Activated T-helper 1 cell treated with anti-CD3 and anti-CD28 coated beads, Interleukin-2, amount 50 U/mL, for 16 hours (primary cell): Measurements from ENCODE around the gene TGM6.

Experiments used
- DNase-seq, 2 donors: peaks; one replicate each; pipeline ENCODE4 v3.0.0-alpha.2; 2020; ENCODE audit warnings: low read depth in 1 of 2, low spot score in 1 of 2

The TGM6 gene

DNA sequence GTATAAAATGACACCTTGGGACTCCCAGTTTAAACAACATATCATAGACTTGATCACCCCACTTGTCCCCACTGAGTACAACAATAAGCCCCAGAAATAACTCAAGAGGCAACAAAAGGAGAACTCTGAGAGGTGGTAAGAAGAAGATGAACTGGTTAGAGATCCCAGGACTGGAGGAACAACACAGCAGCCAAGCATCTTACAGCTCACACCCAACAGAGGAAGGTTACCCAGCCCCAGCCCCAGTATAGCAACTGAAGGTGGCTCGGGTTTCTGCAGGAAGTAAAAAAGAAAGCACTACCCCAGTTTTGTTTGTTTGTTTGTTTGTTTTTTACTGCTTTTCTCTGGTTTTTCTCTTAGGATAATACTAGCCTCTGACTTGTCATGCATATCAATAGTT is 17.1 kb upstream of the TGM6 start:
- DNase-seq: no peak

DNA sequence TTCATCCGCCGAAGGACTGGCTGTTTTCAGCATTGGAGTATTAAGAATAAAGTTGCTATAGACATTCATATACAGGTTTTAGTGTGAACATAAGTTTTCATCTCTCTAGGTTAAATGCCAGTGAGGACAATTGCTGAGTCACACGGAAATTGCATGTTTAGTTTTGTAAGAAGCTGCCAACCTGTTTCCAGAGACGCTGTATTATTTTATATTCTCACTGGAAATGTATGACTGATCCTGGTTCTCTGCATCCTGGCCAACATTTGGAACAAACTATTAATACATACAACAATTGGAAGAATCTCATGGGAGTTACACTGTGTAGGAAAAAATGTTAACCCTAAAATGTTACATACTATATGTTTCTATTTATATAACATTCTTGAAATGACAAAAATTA is 16.7 kb upstream of the TGM6 start:
- DNase-seq: no peak

DNA sequence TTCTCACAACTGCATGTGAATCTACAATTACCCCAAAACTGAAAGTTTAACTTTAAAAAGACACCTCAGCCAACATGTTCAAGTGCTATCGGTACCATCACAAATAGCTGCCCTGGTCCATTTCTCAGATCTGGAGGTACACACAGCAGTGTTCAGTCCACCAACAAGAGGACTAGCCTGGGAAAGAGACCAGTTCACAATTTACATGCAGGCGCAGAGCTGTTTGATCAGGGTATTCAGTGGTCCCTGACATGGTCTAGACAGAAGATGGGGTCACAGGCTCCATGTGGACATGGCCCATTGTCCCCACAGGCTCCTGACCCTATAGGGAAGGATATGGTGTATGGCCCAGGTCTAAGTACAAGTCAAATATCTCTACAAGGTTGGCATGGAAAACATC is 15.6 kb upstream of the TGM6 start:
- no peak for DNase-seq

DNA sequence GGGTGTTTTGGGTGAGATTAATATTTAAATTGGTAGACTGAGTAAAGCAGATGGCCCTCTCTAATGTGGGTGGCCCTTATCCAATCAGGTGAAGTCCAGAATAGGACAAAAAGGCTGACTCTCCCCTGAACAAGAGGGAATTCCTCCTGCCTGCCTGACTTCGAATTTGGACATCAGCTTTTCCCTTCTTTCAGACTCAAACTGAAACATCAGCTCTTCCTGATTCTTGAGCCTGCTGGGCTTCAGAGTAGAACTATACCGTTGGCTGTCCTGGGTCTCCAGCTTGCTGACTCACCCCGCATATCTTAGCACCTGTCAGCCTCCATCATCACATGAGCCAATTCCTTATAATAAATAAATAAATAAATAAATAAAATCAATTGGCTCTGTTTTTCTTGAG is 15.0 kb upstream of the TGM6 start:
- DNase-seq: no peak

DNA sequence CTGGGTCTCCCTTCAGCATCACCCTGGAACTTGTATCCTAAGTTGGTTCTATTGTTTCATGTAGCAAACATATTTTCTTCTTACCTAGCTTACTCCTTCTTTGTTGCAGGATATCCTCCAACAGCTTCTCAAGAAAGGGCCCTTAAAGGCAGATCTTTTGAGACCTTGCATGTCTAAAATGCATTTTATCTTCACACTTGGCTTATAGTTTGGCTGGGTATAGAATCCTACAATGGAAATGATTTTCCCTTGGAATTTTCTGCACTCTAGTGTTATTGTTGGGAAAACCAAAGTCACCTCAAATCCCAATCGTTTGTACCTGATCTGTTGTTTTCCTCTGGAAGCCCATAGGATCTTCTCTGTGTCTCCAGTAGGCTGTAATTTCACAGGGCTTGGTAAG is 12.1 kb upstream of the TGM6 start:
- no peak for DNase-seq

DNA sequence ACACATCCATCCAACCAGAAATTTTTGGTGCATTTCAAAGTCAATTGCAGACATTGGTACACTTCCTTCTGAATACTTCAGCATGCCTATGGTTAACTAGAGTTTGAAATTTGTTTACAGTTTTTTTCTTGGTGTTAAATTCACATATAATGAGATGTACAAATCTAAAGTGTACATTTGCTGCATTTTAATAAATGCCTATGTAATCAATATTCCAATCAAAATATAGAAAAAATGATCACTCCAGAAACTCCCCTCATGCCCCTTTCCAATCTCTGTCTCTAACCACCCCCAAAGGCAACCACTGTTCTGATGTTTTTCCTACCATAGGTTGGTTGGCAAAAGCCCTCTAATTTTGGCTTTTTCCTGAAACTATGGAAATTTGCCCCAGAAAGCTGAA is 7.6 kb upstream of the TGM6 start:
- no peak for DNase-seq

DNA sequence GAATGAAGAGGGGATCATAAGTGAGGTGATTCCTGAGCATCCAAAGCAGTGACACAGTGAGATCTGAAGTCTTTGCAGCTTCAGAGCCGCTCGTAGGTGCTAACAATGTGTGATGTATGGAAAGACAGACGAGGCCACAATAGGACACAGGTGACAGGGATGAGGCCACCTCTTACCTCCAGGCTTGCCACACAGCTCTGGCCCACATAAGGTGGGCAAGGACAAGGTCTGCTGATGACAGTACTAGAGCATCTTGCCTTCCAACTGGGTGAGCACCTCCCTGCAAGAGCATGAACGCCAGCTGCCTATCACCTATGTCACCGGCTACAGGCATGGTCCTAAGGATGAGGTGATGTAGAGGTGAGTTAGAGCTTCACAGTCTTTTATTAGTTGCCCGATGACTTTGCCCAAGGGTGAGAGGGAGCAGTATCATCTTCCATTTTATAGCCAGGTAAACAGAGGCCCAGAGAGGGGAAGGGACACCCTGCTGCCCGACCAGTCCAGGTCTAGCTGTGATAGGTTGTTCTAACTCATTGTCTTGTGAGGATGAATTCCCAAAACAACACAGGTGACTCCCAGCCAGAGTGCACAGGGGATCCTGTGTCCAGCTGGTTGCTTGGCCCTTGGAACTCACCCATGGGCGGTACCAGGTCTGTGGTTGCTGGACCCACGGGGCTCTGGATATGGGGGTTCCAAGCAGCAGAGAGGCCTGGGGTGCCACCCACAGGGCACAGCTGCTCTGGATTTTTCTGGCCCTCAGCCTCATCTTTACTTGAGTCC is 6.2 kb upstream of the TGM6 start:
- DNase-seq: no peak

DNA sequence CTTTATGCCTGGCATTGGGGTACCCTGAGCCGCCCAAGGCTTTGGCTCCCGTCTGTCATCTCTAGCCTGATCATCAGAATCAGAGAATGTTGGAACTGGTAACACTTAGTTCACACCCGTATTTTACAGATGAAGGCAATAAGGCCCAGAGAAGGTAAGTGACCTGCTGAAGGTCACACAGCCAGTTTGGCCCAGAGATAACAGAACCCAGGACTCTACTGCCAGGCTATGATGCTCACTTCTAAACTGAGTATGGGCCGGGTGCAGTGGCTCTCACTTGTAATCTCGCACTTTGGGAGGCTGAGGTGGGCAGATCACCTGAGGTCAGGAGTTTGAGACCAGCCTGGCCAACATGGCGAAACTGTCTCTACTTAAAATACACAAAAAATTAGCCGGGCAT is 1.8 kb upstream of the TGM6 start:
- DNase-seq: no peak

DNA sequence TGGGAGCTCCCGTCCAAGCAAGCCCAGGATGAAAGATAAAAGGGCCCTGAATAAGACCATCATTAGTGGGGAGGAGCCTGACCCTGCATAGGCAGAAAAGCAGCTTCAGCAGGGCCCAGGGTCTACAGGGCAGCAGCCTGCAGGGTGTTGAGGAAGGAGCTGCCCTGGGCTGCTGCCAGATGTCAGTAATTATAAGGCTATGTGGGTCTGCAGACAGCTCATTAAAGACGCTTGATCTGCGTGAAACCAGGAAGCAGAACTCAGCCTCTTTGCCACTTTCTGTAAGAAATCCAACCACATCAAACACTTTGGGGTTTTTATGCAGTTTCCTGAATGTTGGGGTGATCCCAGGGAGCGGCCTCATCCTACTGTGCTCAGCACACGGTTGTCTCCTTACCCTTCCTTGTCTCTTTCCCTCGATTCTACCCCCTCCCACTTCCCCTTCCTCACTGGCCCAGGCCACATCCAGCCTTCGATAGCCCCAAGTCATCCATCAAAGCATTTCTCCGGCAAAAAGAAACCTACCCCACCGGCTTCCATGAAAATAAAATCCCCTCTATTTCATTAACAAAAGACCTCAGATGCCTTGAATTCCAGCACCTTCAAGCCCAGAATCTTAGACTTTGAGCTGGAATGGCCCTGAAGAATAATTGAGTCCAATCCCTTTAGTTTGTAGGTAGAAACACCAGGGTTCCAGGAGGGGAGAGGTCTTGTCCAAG is 1.0 kb upstream of the TGM6 start:
- DNase-seq: no peak

DNA sequence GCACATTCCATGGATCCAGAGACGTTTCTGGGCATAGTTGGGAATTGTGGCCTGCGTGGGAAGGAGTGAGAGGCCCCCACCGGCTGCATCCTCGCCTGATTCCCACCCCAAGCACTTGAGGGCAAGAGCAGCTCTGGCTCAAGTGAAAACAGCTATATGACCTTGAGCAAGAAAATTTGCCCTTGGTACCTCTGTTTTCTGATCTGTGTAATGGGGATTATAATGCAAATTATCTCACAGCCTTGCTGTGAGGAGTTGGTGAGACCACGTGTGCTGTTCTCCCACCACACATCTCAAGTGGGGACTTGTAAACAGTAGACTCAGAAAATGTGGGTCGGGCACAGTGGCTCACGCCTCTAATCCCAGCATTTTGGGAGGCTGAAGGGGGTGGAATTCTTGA is 602 bp downstream of the TGM6 start:
- no peak for DNase-seq

DNA sequence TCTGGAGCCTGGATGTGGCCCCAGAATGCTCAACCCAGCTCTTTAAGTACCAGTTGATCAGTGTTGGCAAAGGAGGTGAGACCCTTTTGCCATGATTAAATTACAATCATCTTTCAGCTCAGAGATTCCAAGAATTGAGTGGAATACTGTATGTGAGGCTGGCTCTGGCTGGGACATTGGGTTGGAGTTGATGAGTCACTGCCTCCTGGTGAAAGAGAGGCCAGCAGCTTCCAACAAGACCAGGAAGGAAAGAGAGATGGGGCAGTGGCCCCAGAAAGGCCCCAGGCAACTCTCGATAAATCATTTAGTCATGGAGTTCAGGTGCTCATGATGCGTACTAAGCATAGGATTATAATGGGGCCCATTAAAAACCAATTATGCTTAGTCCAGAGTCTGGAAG is 2.1 kb downstream of the TGM6 start:
- DNase-seq: no peak

DNA sequence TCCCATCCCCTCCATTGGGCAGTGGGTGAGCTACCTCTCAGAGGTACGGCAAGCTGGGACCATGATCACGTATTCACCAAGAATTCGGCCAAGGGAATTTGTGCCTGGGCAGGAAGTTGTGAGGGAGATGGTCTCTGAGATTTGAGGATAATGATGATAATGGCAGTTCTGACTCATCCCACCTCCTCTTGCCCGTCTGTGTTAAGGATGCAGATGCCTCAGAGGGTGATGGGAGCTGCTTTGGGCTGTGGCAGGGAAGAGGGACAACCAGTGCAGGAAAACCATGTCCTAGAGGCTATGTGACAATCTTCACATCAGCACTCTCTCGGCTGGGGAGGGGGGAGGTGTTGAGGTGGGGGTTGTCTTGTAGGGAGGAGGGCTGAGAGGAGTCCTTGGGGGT is 4.3 kb downstream of the TGM6 start:
- no peak for DNase-seq

DNA sequence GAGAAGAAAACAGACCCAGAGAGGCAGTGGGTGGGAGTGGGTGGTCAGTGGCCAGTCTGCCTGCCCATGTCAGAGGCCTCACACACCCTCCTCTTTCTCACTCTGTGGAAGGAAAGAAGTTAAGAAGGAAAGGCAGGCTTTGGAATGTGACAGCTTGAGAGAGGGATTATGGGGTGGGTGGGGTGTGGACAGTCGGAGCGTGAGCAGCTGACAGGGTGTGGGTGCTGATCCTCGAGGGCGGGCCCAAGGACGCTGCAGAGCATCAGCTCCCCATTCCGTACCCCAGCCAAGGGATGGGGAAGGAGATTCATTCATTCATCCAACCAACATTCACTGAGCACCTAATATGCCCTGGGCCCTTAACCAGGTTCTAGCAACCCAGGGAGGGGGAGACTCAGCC is 4.8 kb downstream of the TGM6 start:
- DNase-seq: no peak

DNA sequence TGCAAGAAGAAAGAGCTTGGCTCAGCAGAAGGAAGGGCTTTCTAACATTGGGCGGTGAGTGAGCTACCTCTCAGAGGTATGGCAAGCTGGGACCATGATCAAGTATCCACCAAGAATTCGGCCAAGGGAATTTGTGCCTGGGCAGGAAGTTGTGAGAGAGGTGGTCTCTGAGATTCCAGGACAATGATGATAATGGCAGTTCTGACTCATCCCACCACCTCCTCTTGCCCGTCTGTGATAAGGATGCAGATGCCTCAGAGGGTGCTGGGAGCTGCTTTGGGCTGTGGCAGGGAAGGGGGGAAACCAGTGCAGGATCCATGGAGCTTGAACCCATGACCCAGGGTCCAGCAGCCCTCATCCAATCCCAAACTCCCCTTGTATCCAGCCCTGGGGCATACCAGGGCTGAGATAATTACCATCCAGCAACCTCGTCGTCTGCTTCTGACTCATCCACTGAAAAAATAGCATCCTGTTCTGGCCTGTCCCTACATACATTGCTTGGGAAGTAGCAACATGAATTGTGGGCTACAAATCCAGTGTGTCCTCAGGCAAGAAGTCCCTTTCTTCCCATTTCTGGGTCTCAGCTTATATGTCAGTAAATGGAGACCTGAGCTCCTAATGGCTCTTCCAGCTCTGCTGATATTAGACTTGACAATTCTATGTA is 5.9 kb downstream of the TGM6 start:
- no peak for DNase-seq

DNA sequence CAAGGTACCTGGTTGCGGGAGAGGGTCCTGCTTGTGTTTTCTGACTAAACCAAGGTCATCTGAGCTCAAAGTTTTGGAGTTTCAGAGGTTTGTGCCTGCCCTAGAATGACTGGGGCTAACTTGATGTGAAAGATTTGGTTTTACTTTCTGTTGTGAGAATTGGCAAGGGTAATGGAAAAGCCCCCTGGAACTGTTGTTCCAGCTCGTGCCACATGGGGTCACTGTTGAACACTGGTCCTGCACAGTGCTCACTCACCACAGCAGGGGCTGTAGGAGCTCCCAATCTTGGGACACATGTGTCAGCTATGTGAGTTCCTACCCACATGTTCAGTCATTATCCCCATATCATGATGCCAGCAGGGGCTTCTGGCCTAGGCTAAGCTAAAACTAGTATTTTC is 6.5 kb downstream of the TGM6 start:
- peak in 1 of 2 donors; percentile 11 for DNase-seq

DNA sequence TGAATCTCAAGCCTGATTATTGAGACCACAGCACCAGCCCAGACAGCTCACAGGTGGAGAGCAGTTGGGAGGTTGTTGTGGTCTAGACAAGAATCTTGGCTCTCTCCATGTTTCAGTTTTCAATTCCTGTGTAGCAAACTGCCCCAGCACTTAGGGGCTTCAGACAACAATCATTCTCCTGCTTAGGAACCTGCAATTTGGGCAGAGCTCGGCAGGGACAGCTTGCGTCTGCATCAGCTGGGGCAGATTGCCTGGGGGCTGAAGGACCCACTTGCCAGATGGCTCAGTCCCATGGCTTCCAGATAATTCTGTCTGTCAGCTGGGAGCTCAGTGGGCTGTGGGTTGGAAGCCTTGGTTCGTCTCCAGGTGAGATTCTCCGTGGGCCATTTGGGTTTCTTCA is 6.9 kb downstream of the TGM6 start:
- no peak for DNase-seq

DNA sequence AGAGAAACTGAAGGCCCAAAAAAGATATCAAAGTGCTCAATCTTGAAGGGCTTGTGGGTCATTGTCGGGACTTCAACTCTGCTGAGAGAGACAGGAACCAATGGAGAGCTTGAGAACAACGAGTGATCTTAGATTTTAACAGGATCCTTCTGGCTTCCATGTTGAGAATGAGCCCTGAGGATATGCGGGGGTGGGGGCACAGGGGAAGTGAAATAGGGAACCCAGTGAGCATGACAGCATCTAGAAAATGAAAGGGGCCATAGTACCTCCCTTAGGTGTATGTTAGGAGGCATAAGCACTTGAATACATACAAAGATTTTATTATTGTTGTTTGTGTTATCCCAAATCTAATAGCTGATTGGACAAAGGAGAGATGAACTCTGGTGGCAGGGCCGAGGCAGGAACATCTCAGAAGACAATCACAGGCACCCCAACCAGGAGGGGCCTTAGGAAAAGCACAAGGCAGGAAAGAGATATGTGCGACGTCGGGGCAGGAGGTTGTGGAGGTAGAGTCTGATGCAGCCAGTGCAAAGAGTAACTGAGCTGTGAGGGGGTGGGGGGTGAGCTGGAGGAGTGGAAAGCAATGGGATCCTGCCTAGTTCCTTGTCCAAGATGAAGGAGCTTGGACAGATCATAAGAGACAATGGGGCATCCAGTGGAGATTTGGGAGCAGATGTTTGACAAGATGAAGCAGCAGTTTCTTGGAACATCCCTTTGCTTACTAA is 10.4 kb downstream of the TGM6 start:
- DNase-seq: no peak

DNA sequence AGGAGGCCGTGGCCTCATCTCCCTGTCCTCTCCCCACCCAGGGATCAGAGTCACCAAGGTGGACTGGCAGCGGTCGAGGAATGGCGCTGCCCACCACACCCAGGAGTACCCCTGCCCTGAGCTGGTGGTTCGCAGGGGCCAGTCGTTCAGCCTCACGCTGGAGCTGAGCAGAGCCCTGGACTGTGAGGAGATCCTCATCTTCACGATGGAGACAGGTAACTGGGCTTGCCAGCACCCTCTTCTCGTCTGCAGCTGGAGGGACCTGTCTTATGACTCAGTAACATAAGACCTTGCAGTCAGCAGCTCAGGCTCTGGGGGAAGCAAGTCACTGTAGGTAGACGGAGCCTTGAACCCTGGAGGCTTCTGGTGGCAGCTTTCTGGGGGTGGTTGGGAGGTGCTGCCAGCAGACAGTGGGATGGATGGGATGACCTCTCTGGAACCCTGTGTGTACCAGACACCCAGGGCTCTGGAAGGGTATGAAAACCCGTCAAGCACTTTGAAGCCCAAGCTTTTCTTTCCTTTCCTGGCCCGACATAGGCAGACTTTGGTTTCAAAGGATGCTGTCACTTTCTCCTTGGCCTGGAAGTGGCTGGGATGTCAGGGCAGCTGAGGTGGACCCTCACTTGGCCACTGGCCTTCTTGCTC is 13.8 kb downstream of the TGM6 start:
- DNase-seq: no peak

DNA sequence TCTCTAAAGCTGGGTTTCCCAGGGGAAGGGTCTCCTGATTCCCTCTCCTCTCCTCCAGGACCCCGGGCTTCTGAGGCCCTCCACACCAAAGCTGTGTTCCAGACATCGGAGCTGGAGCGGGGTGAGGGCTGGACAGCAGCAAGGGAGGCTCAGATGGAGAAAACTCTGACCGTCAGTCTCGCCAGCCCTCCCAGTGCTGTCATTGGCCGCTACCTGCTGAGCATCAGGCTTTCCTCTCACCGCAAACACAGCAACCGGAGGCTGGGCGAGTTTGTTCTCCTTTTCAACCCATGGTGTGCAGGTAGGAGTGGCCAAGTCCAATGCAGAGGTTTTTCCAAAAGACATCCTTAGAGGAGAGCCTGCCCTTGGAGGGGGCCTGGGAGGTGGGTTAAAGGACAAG is 14.4 kb downstream of the TGM6 start:
- no peak for DNase-seq

DNA sequence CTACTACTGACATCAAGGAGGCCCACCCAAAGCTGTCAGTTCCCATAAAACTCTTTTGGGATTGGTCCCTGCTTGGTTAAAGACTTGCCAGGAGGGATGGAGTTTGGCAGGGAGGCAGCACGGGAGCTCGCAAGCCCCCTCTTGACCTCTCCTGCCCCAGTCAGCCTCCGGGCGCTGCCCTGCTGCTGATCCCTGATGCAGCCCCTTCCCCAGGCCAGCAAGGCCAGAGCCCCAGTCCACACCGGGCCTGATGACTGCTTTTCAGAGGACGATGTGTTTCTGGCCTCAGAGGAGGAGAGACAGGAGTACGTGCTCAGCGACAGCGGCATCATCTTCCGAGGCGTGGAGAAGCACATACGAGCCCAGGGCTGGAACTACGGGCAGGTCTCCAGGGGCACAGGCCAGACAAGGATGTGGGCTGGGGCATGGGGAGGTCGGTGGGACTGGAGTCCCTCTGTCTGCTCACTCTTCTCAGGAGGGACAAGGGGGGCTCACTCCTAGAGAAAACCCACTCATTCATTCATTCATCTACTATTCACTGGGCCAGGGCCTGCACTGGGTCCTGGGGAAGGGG is 15.6 kb downstream of the TGM6 start:
- DNase-seq: no peak

DNA sequence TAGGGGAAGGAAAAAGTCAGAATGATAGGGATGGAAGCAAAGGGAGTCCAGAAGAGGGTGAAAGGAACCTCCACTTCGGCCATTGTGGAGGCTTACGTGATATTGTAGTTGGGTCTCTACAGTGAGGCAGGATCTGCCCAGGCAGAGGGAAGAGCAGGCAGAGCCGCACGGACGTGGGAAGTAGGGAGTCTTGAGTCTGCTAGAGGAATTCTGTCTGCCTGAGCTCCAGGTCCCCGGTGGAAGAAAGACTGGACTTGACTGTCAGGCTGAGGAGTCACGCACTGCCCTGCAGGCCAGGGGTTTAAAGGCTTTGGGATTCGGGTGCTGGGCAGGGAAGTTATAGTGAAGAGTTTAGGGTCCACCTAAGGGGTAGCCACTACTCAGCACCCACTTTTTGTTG is 16.4 kb downstream of the TGM6 start:
- no peak for DNase-seq
